HG03460 (cell line): ENCODE data around the gene MMP28.

Experiments
- ATAC-seq: cut with Tn5 transposase; IDR thresholded peaks from one replicate; pipeline ENCODE4 v1.9.1; 2021; ENCODE audit not compliant: unreplicated experiment

The MMP28 gene

GRCh38 chr17:35801583-35802224 is 6.3 kb upstream of the MMP28 start:
- ATAC-seq = no peak

- ATAC-seq = no peak
Observed at GRCh38 chr17:35799942-35800341, 4.5 kb upstream of the MMP28 start.

- ATAC-seq = no peak
Observed at GRCh38 chr17:35797918-35798317, 2.5 kb upstream of the MMP28 start.

- ATAC-seq = no peak
Observed at GRCh38 chr17:35797370-35797769, 1.9 kb upstream of the MMP28 start.

GRCh38 chr17:35796942-35797341 is 1.5 kb upstream of the MMP28 start:
- ATAC-seq = no peak

GRCh38 chr17:35795871-35796265 is 427 bp upstream of the MMP28 start:
- no peak for ATAC-seq

- ATAC-seq = no peak
Observed at GRCh38 chr17:35793257-35793656, 2.2 kb downstream of the MMP28 start.

GRCh38 chr17:35791681-35792350 is 3.6 kb downstream of the MMP28 start:
- no peak for ATAC-seq

GRCh38 chr17:35790841-35791240 is 4.6 kb downstream of the MMP28 start:
- ATAC-seq = no peak

- no peak for ATAC-seq
Observed at GRCh38 chr17:35788477-35789368, 6.7 kb downstream of the MMP28 start.

GRCh38 chr17:35786941-35787432 is 8.5 kb downstream of the MMP28 start:
- ATAC-seq = no peak

- ATAC-seq = no peak
Observed at GRCh38 chr17:35784895-35785294, 10.5 kb downstream of the MMP28 start.

- ATAC-seq = no peak
Observed at GRCh38 chr17:35780950-35781349, 14.5 kb downstream of the MMP28 start.

- ATAC-seq = no peak
Observed at GRCh38 chr17:35778641-35779196, 16.7 kb downstream of the MMP28 start.

GRCh38 chr17:35775583-35775982 is 19.9 kb downstream of the MMP28 start:
- ATAC-seq = no peak

- no peak for ATAC-seq
Observed at GRCh38 chr17:35775039-35775438, 20.4 kb downstream of the MMP28 start.

GRCh38 chr17:35774499-35774898 is 20.9 kb downstream of the MMP28 start:
- no peak for ATAC-seq

GRCh38 chr17:35773679-35774425 is 21.6 kb downstream of the MMP28 start:
- ATAC-seq = no peak

- ATAC-seq = no peak
Observed at GRCh38 chr17:35773129-35773528, 22.3 kb downstream of the MMP28 start.

- no peak for ATAC-seq
Observed at GRCh38 chr17:35769895-35770486, 25.4 kb downstream of the MMP28 start.
